HG03460 (cell line): ENCODE results near the gene ZNF750.
"Not testable (repeated sequence)": the region's sequence is repeated elsewhere in the genome, so short reads cannot be mapped to it uniquely, and the experiment has no call there.

Source experiments
- ATAC-seq: cut with Tn5 transposase; IDR thresholded peaks from one replicate; pipeline ENCODE4 v1.9.1; 2021; ENCODE audit not compliant: unreplicated experiment

ZNF750 gene

GRCh38 chr17:82797061-82797460 lies 42.8 kb downstream of the ZNF750 start:
- no peak for ATAC-seq

GRCh38 chr17:82795615-82796014 lies 44.2 kb downstream of the ZNF750 start:
- no peak for ATAC-seq

GRCh38 chr17:82794781-82795482 lies 44.9 kb downstream of the ZNF750 start:
- no peak for ATAC-seq

- no peak for ATAC-seq
These were observed 45.7 kb downstream of the ZNF750 start for GRCh38 chr17:82793974-82794630.

- ATAC-seq: no peak
These were observed 48.3 kb downstream of the ZNF750 start for GRCh38 chr17:82791532-82791931.

- ATAC-seq: no peak
These were observed 49.4 kb downstream of the ZNF750 start for GRCh38 chr17:82790391-82790790.

GRCh38 chr17:82789806-82790205 lies 50.0 kb downstream of the ZNF750 start:
- no peak for ATAC-seq

GRCh38 chr17:82789051-82789592 lies 50.7 kb downstream of the ZNF750 start:
- ATAC-seq: no peak

- no peak for ATAC-seq
These were observed 51.4 kb downstream of the ZNF750 start for GRCh38 chr17:82788206-82789001.

GRCh38 chr17:82787081-82787848 lies 52.6 kb downstream of the ZNF750 start:
- ATAC-seq: no peak

GRCh38 chr17:82786427-82786826 lies 53.4 kb downstream of the ZNF750 start:
- no peak for ATAC-seq

GRCh38 chr17:82785581-82785980 lies 54.2 kb downstream of the ZNF750 start:
- ATAC-seq: not testable (repeated sequence)

GRCh38 chr17:82783498-82783897 lies 56.3 kb downstream of the ZNF750 start:
- ATAC-seq: no peak

- no peak for ATAC-seq
These were observed 57.1 kb downstream of the ZNF750 start for GRCh38 chr17:82782657-82783207.

GRCh38 chr17:82781894-82782274 lies 57.9 kb downstream of the ZNF750 start:
- ATAC-seq: peak; percentile 59

- ATAC-seq: no peak
These were observed 58.6 kb downstream of the ZNF750 start for GRCh38 chr17:82780971-82781893.

- ATAC-seq: no peak
These were observed 59.6 kb downstream of the ZNF750 start for GRCh38 chr17:82780195-82780594.

GRCh38 chr17:82779541-82779940 lies 60.3 kb downstream of the ZNF750 start:
- ATAC-seq: no peak
